ENCODE results near the gene PHACTR4.
"Not testable (repeated sequence)": the region's sequence is repeated elsewhere in the genome, so short reads cannot be mapped to it uniquely, and the experiment has no call there.

PHACTR4 gene

DNA sequence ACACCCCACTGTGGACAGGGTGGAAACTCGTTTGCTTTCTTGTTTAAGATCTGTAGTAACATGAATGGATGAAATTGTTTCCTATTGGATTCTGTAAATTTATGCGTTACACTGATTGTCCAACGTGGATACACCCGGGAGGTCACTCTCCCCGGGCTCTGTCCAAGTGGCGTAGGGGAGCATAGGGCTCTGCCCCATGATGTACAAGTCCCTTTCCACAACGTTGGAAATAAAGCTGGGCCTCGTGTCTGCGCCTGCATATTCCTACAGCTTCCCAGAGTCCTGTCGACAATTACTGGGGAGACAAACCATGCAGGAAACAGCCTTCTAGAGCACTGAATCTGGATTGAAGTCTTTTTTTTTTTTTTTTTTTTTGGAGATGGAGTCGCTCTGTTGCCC lies 137.7 kb downstream of the PHACTR4 start:
- H3K36me3 Mint-ChIP-seq, result peaks cover 28% of the 10 kb centered on the region
- H3K9me3 Mint-ChIP-seq, result no peaks in the 10 kb centered on the region
- no peaks in the 10 kb centered on the region for H3K27me3 Mint-ChIP-seq
- H3K4me3 Mint-ChIP-seq, result peak overlapping the region; percentile 97
- ATAC-seq (ENCODE audit: low read depth) (no peak), DNase-seq (ENCODE audit: low spot score in 2 of 2) (no peak)
- peaks cover 32% of the 10 kb centered on the region for H3K4me1 Mint-ChIP-seq
- H3K27ac Mint-ChIP-seq, result peak overlapping the region; percentile 95

DNA sequence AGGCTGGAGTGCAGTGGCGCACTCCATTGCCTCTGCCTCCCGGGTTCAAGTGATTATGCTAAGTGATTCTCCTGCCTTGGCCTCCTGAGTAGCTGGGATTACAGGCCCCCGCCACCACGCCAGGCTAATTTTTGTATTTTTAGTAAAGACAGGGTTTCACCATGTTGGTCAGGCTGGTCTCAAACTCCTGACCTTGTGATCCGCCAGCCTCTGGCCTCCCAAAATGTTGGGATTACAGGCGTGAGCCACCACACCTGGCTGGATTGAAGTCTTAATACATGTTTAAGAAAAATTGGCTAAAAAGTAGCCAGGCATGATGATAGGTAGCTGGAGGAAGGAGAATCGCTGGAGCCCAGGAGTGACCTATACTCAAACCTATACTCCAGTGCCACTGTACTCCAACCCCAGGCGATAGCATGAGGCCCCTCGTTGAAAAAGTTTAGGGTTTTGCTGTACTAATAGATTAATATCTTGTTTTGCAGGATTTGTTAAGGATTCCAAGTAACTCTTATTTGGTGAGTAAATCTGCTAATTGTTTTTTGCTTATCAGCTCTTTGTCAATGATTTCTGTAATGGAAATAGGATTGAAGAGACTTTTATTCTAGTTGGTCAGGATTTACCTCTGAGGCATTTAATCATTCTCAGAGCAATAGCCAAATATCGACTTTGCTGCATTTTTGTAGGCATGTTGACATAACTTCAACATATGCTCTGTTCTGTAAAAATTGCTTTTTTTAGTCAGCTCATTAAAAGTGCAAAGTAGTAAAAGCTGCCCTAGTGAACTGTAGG lies 138.3 kb downstream of the PHACTR4 start:
- H3K27ac Mint-ChIP-seq, result peak overlapping the region; percentile 95
- peaks cover 33% of the 10 kb centered on the region for H3K36me3 Mint-ChIP-seq
- H3K4me3 Mint-ChIP-seq, result peak overlapping the region; percentile 97
- no peaks in the 10 kb centered on the region for H3K9me3 Mint-ChIP-seq
- H3K27me3 Mint-ChIP-seq, result no peaks in the 10 kb centered on the region
- ATAC-seq (ENCODE audit: low read depth) (no peak), DNase-seq (ENCODE audit: low spot score in 2 of 2) (no peak)
- H3K4me1 Mint-ChIP-seq, result peaks cover 38% of the 10 kb centered on the region

DNA sequence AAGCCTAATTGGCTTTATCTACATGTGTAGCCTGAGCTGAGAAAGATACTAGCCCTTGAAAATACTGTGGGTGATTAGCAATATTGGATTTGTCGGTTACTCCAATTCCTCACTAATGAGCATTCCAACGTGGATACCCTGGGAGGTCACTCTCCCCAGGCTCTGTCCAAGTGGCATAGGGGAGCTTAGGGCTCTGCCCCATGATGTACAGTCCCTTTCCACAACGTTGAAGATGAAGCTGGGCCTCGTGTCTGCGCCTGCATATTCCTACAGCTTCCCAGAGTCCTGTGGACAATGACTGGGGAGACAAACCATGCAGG lies 138.9 kb downstream of the PHACTR4 start:
- no peaks in the 10 kb centered on the region for H3K9me3 Mint-ChIP-seq
- no peaks in the 10 kb centered on the region for H3K27me3 Mint-ChIP-seq
- peak overlapping the region; percentile 95 for H3K27ac Mint-ChIP-seq
- H3K36me3 Mint-ChIP-seq, result peaks cover 33% of the 10 kb centered on the region
- peak overlapping the region; percentile 97 for H3K4me3 Mint-ChIP-seq
- ATAC-seq (ENCODE audit: low read depth) (no peak), DNase-seq (ENCODE audit: low spot score in 2 of 2) (no peak)
- peaks cover 38% of the 10 kb centered on the region for H3K4me1 Mint-ChIP-seq

DNA sequence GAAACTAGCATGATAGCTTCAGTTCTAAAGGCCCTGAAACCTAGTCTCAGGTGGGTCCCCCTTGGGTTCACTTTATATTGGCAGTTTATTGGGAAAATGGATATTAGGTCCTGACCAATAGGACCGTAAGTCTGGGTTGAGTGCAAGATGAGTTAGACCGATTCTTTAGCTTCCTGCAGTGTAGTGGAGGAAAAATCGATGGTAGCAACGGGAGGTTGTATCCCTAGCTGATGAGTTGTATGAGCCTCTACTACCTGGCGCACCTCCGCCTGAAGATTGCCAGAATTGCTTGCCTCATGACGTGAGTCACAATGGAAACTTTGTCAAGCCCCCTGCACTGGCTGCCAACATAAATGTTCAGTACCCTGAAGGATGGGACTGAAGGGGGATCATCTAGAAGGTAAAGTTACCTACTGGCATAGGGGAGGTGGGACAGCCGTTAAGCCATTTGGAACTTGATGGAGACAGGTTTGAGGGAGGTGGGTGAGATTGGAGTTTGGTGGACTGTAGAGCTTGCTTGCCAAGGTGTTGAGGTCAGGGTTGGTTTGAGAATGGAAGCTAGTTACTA lies 140.2 kb downstream of the PHACTR4 start:
- peak overlapping the region; percentile 95 for H3K27ac Mint-ChIP-seq
- peaks cover 36% of the 10 kb centered on the region for H3K36me3 Mint-ChIP-seq
- ATAC-seq (ENCODE audit: low read depth) (no peak), DNase-seq (ENCODE audit: low spot score in 2 of 2) (no peak)
- no peaks in the 10 kb centered on the region for H3K27me3 Mint-ChIP-seq
- no peaks in the 10 kb centered on the region for H3K9me3 Mint-ChIP-seq
- H3K4me1 Mint-ChIP-seq, result peaks cover 38% of the 10 kb centered on the region
- peak overlapping the region; percentile 97 for H3K4me3 Mint-ChIP-seq

DNA sequence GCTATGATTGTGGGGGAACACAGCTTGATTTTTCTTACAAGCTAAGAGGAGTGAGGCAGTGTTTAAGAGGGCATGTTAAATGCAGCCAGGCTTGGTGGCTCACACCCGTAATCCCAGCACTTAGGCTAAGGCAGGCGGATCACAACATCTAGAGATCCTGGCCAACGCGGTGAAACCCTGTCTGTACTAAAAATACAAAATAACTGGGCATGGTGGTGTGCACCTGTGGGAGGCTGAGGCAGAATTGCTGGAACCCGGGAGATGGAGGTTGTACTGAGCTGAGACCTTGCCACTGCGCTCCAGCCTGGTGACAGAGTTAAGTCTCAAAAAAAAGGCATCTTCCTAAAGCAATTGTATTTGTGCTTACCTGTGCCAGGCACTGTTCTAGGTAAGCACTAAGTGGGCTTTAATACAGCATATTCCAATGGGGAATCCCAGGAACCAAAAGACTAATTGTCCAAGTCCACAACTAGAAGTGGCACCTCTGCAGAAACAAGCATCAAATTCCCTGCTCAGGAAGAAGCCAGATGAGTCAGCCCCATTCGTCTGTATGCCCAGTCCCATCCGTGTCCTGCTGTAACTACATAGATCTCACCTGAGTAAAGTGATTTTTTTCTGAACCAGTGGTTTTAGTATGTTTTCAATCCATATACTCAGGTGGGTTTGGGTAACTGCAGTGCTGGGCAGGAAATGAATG lies 140.9 kb downstream of the PHACTR4 start:
- Mint-ChIP-seq H3K9me3 (no peaks in the 10 kb centered on the region), H3K27ac (peak overlapping the region; percentile 95), H3K4me3 (peak overlapping the region; percentile 97), H3K4me1 (peaks cover 35% of the 10 kb centered on the region), H3K27me3 (no peaks in the 10 kb centered on the region), H3K36me3 (peaks cover 38% of the 10 kb centered on the region)
- DNase-seq (ENCODE audit: low spot score in 2 of 2), result no peak
- no peak for ATAC-seq (ENCODE audit: low read depth)

DNA sequence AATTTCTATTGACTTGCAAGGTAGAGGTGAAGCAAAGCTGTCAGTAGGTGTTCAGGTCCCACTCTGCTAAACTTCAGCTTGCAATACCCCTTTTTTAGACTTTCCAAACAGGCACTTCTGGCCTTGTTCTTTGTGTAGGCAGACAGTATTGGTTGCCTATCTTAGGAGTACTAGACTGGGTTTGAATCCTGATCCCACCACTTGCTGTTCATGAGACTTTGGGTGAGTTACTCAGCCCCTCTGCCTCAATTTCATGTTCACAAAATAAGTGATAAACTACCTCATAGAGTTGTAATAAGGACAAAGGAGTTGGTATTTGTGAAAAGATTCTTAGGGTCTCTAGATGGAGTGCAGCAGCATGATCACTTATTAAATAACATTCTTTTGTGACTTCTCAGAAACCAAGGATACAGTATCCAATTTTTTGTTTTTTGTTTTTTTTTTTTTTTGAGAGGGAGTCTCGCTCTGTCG lies 141.5 kb downstream of the PHACTR4 start:
- peak overlapping the region; percentile 97 for H3K4me3 Mint-ChIP-seq
- DNase-seq (ENCODE audit: low spot score in 2 of 2) (no peak), ATAC-seq (ENCODE audit: low read depth) (no peak)
- H3K36me3 Mint-ChIP-seq, result peaks cover 36% of the 10 kb centered on the region
- peak overlapping the region; percentile 45 for H3K27ac Mint-ChIP-seq
- no peaks in the 10 kb centered on the region for H3K27me3 Mint-ChIP-seq
- H3K9me3 Mint-ChIP-seq, result no peaks in the 10 kb centered on the region
- peaks cover 32% of the 10 kb centered on the region for H3K4me1 Mint-ChIP-seq

DNA sequence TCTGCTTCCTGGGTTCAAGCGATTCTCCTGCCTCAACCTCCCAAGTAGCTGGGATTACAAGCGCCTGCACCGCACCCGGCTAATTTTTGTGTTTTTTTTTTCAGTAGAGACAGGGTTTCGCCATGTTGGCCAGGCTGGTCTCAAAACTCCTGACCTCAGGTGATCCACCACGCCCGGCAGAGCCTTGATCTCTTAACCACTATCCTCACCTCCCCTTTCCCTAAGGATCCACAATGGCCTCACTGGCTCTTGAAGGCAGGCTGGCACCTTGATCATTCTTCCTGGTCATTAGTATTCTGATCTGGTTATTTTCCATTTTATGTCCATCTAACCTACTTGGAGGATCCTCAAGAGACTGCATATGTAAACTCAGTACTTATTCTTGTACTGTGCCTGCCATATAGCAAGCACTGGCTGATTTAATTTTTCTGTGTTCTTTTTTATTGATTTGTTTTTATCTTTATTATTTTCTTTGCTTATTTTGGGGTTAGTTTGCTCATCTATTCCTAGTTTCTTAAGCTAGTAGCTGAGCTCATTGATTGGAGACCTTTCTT lies 142.6 kb downstream of the PHACTR4 start:
- Mint-ChIP-seq H3K9me3 (no peaks in the 10 kb centered on the region), H3K4me1 (peaks cover 36% of the 10 kb centered on the region), H3K27ac (peak overlapping the region; percentile 78), H3K4me3 (peak overlapping the region; percentile 68), H3K36me3 (peaks cover 36% of the 10 kb centered on the region), H3K27me3 (no peaks in the 10 kb centered on the region)
- ATAC-seq (ENCODE audit: low read depth) (no peak), DNase-seq (ENCODE audit: low spot score in 2 of 2) (no peak)

DNA sequence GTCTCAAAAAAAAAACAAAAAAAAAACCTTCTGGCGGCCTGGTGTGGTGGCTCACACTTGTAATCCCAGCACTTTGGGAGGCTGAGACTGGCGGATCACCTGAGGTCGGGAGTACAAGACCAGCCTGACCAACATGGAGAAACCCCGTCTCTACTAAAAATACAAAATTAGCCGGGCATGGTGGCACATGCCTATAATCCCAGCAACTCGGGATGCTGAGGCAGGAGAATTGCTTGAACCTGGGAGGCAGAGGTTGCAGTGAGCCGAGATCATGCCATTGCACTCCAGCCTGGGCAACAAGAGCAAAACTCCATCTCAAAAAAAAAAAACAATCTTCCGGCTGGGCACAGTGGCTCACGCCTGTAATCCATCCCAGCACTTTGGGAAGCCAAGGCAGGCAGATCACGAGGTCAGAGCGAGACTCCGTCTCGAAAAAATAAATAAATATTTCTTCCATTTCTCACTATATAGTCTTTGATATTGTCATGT lies 144.9 kb downstream of the PHACTR4 start:
- peaks cover 38% of the 10 kb centered on the region for H3K4me1 Mint-ChIP-seq
- H3K4me3 Mint-ChIP-seq; H3K9me3 Mint-ChIP-seq; H3K27me3 Mint-ChIP-seq; ATAC-seq (ENCODE audit: low read depth); DNase-seq (ENCODE audit: low spot score in 2 of 2); H3K27ac Mint-ChIP-seq: not testable (repeated sequence)
- H3K36me3 Mint-ChIP-seq, result peaks cover 30% of the 10 kb centered on the region

DNA sequence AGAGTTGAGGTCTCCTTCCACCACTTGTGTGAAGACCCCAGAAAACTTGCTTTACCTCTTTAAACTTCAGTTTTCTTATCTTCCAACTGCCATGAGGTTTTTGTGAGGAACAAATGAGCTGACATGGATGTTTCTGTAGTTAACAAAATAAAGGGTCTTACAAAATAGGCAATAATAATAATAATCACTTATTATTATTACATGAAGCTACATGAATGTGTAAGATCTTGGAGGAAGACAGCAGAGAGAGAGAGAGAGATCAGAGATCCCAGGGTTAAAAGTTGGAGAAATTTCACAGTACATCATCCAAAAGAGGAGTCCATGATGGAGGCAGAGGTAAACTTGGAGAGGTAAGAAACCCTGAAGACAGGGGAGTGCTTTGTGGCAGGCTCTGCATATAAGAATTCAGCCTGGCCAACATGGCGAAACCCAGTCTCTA lies 147.0 kb downstream of the PHACTR4 start:
- Mint-ChIP-seq H3K4me3 (no peak overlapping the region), H3K27me3 (no peaks in the 10 kb centered on the region), H3K36me3 (peaks cover 14% of the 10 kb centered on the region), H3K9me3 (no peaks in the 10 kb centered on the region), H3K4me1 (peaks cover 28% of the 10 kb centered on the region), H3K27ac (no peak overlapping the region)
- ATAC-seq (ENCODE audit: low read depth) (no peak), DNase-seq (ENCODE audit: low spot score in 2 of 2) (no peak)

DNA sequence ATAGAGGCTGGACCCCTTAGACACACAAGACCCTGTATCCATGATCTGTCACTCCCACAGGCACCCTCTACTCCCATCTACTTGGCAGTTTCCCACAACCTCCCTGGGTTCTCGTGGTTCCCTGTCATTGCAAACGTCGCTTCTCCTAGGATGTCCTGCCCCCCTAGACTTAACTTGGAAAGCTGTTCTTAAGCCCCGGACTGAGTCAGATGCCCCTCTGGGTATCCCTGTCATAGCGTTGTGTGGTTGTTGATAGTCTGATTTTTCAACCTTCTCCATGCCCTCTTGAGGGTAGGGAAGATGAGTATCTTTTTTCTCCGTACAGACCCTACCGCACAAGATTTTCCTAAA lies 148.1 kb downstream of the PHACTR4 start:
- H3K4me1 Mint-ChIP-seq, result peaks cover 28% of the 10 kb centered on the region
- no peak for ATAC-seq (ENCODE audit: low read depth)
- H3K9me3 Mint-ChIP-seq, result no peaks in the 10 kb centered on the region

DNA sequence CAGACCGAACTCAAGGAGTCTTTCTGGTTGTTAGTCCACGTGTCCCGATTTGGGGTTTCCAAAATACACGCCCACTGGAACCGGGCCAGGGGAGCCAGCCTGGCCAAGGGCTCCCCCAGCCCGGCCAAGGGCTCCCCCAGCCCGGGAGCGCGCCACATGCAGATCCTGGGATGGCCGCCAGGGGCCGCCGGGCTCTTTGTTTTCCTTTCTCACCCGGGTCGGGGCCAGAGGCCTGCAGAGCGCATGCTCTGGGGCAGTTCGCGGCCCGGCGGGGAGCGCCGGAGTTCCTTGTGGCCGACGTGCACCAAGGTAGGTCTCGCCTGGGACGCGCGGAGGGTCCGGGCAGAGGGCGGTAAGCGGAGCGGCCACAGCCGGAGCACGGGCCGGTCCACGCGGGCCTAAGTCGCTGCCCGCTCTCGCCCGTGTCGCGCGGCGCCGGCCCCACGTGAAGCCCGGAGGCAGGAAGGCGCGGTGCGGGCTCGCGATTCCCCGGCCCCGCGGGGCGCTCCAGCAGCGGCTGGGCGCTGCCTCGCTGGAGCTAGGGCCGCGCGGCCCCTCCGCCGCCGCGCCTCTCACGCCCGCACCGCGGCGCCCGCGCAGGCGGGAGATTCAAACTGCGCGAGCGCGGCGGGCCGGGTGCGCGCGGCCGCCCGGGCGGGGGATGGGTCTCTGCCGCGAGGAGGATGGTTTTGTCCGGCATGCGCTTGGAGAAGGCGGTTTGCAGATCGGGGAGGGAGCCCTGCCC lies 148.6 kb downstream of the PHACTR4 start:
- DNase-seq (ENCODE audit: low spot score in 2 of 2) (peak; percentile 89 to 96), ATAC-seq (ENCODE audit: low read depth) (peak; percentile 84)
- Mint-ChIP-seq H3K9me3 (no peaks in the 10 kb centered on the region), H3K36me3 (peaks cover 7% of the 10 kb centered on the region), H3K27ac (peak overlapping the region; percentile 56), H3K27me3 (no peaks in the 10 kb centered on the region), H3K4me1 (peaks cover 26% of the 10 kb centered on the region), H3K4me3 (peak overlapping the region; percentile 93)

More for the DNA sequence above, 148.1 kb downstream of the PHACTR4 start:
- Mint-ChIP-seq H3K27ac (peak overlapping the region; percentile 56), H3K36me3 (peaks cover 7% of the 10 kb centered on the region), H3K27me3 (no peaks in the 10 kb centered on the region), H3K4me3 (peak overlapping the region; percentile 0)
- DNase-seq (ENCODE audit: low spot score in 2 of 2), result no peak

DNA sequence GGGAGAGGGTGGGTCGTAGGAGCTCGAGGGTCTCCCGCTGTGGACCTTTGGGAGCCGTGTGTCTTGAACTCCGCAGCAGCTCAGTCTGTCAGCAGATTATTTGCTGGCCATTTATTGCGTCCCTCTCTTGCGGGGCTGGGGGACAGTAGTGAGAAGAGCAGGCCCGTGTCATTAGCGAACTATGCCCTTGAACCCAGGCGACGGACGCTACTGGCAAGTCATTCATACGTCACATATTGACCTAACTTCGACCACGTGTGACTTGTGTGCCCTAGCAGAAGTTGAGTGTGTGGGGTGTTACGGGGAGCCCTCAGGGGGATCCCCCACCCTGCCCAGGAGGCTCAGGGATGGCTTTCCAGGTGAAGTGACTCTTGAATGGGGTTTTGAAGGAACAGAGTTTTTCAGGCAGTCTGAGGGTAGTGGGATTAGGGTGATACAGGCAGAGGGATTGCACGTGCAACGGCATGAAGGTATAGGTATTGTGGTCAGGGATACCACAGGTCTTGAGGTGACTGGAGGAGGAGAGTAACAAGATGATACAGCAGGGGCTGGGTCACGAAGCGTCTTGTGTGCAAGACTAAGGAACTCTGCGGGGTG lies 149.3 kb downstream of the PHACTR4 start:
- ATAC-seq (ENCODE audit: low read depth) (peak; percentile 18), DNase-seq (ENCODE audit: low spot score in 2 of 2) (no peak)
- peaks cover 26% of the 10 kb centered on the region for H3K4me1 Mint-ChIP-seq
- H3K27me3 Mint-ChIP-seq, result no peaks in the 10 kb centered on the region
- H3K9me3 Mint-ChIP-seq, result no peaks in the 10 kb centered on the region
- no peak overlapping the region for H3K27ac Mint-ChIP-seq
- H3K36me3 Mint-ChIP-seq, result peaks cover 9% of the 10 kb centered on the region
- peak overlapping the region; percentile 67 for H3K4me3 Mint-ChIP-seq
